Dermis blood vessel endothelial cell (primary cell): Measurements from ENCODE around the gene MAB21L4. TPM values are rescaled to one million over a fixed set of nuclear protein-coding genes. Genes with fewer than 3 reads are reported as not detected.

Source experiments
- DNase-seq: peaks from one replicate; pipeline ENCODE4 v3.0.0; 2010
- total RNA-seq: library from RNA; depleted of rRNA; stranded (reverse); fragments of >200 nt; gene quantifications from 2 replicates; pipeline ENCODE4 v1.2.3, GENCODE V29; 2014

Gene MAB21L4
- total RNA-seq, result not detected in 2 replicates

GRCh38 chr2:240895656-240896388, at the start of gene MAB21L4:
MAB21L4 (minus strand) TSS chr2:240896156; CDS start chr2:240895997, 159 bp downstream.
- DNase-seq, result no peak

DNA sequence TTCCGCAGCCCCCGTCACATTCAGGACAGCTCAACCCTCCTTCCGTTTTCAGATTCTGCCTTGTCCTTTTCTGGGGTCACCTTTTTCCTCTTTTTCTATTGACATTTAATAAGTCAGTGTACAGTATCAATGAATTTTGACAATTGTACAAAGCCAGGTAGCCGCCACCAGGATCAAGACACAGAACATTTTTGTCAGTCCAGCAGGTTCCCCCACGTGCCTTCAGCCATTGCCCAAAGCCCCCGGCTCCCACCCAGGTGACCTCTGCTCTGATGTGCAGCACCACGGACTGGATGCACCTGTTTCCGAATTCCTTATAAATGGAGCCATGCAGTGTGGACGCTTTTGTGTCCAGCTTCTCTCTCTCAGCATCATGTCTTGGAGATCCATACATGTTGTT, 40.1 kb upstream of the MAB21L4 start:
- no peak for DNase-seq

DNA sequence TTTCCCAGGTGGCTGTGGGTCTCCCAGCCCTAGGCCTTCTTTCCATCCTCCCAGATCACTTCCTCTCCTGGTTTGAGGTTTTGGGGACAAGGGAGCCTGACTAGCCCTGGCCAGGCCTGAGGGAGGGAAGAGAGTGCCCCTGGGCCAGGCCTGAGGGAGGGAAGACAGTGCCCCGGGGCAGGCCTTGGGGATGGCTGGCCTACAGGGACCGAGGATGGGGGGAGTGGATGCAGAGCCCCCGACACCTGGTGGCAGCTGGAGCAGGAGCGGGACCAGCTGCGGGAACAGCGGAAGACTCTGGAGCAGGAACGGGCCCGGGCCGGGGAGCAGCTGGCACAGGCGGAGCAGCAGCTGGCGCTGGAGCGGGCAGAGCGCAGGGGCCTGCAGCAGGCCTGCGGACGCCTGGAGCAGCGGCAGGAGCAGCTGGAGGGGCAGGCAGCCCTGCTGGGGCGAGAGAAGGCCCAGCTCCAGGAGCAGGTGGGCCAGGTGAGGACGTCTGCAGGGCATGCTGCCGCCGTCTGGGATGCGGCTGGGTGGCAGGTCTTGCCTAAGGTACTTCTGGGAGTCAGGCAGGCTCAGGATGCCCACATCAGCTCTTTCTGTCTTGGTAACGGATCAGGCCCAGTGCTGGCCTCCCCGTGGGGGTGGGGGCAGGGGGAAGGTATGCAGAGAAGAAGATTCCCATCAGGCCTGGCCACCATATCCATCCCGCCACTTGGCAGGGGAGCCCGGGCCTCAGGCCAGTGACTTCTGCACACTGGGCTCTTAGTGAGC, 39.3 kb upstream of the MAB21L4 start:
- DNase-seq, result no peak

DNA sequence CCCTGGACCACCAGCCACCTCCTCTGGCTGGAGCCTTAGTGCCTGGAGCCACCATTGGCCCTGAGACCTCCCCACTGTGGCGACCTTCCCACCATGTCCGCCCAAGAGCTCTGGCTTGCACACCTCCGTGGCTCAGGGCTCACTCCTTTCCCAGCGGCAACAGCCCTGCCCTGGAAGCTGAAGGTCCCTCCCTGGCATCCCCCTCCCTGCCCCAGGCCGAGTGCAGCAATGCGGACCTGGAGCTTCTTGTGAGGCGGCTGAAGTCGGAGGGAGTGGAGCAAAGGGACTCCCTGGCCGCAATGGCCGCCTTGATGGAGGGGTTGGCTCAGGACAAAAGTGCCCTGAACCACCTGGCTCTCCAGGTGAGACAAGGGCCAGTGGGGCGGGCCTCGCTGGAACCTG, 38.7 kb upstream of the MAB21L4 start:
- DNase-seq, result no peak

DNA sequence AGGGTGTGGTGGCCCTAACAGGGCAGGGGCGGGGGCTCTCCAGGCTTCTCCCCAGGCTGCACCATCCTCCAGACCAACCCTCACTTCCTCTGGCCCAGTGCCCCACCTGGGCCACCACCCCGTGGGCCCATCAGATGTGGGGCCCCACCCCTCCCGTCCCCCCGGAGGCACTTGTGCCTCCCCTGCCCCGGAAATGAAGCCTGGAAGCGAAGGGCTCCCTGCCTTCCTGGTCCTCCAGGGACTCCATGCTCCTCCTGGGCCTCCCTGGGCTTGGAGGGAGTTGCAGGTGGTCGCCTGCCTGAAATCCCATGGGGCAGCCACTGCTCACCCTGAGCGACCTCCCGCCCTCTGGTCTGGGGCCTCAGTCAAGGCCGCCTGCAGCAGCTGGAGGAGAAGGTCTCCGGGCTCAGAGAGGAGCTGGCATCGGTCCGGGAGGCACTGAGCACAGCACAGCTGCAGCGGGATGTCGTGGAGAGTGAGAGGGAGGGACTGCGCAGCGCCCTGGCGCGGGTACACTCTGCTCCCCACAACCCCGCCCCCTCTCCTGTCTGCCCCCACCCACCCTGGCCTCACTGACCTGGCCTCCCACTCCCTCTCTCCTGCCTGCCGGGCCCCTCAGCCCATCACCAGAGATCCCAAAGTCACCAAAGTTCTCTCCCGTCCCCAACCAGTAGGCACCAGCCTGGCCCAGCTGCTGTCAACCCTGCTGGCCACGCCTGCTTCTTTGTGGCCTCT, 38.2 kb upstream of the MAB21L4 start:
- no peak for DNase-seq

DNA sequence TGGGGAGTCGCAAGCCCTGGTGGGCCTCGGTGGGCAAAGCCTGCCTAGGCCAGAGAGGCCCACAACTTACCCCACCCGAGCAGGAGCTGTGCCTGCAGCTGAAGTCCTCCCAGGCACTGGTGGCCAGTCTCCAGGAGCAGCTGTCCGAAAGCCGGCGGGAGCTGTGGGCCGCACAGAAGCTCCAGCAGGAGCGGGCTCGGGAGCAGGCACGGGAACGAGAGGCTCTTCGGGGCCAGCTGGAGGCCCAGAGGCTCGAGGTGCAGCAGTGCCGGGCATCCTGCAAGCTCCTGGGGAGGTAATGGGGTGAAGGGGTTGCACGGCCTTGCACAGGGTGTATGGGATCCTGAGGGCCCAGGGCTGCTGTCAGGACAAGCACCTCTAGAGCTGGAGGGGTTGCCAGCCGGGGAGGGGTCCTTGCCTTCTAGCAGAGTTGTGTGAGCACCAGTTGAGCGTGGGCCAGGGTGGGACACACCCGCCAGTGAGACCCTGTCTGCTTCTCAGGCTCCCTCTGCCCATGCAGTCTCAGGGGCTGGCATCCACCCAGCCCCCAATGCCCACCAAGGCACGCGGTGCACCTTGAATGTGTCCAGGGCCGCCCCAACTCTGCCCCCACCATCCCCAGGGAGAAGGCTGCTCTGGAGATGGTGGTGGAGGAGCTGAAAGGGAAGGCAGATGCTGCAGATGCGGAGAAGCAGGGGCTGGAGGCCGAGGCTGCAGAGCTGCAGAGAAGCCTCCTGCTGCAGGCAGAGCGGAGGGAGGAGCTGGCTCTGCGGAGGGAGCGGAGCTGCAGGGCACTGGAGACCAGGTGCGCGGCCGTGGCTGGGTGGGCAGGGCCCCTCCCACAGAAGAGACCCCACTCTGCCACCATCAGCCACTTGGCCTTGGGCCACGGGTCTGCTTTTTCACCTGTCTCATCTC, 37.4 kb upstream of the MAB21L4 start:
- DNase-seq, result no peak

- DNase-seq, result no peak
These were observed 36.7 kb upstream of the MAB21L4 start for GRCh38 chr2:240932724-240933047.

DNA sequence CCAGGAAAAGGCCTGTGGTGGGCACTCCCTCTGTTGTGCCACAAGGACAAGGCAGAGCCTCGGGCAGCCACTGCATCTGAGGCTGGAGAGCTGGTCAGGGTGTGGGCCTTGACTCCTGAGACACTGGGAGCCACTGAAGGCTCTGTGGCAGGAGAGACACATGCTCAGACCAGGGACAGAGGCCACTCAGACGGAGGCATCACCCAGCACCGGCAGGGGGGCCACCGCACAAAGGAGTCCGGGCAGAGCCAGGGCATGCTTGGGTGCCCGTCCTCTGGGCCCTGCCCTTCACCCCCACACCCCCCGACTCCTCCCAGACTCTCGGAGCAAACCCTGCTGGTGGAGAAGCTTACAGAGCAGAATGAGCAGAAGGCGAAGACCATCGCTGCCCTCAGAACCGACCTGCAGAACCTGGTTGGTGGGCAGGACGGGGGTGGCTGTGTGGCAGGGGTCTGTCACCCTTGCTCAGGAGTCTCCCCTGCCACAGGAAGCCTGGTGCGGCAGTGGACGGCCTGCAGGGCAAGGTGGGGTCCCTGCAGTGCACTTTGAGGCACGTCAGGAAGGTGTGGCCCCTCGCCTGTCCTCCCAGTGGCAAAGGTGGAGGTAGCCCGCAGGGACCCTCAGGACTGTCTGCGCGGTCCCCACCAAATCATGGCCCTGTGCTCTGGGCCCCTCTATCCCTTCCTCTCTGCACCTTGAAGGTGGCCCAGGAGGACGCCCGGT, 36.2 kb upstream of the MAB21L4 start:
- no peak for DNase-seq

DNA sequence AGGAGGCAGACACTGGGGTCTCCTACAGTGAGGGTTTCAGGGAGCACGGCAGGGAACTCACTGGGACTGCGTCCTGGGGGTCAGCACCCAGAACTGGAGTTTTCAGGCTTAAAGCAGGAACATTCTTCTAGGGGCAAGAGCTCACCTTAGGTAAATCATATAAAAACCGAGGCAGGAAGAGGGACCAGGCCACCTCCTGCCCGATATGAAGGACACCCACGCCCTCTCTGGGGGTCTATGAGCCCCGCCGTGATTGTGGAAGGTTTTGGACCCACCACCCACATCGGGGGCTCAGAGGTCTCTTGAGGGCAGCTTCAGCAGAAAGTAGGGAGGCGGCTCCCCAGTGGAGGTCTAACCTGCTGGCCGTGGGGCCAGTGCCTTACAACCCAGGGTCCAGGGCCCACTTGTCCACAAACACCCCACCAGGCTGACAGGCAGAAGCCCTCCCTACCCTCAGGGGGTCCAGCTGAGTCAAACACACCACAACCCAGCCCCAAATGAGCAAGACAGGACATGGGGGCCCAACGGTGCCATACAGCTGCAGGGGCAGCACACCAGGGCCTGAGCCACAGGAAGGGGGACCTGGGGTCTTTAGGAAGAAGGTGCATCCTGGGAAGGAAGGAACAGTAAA, 35.5 kb upstream of the MAB21L4 start:
- DNase-seq, result no peak

DNA sequence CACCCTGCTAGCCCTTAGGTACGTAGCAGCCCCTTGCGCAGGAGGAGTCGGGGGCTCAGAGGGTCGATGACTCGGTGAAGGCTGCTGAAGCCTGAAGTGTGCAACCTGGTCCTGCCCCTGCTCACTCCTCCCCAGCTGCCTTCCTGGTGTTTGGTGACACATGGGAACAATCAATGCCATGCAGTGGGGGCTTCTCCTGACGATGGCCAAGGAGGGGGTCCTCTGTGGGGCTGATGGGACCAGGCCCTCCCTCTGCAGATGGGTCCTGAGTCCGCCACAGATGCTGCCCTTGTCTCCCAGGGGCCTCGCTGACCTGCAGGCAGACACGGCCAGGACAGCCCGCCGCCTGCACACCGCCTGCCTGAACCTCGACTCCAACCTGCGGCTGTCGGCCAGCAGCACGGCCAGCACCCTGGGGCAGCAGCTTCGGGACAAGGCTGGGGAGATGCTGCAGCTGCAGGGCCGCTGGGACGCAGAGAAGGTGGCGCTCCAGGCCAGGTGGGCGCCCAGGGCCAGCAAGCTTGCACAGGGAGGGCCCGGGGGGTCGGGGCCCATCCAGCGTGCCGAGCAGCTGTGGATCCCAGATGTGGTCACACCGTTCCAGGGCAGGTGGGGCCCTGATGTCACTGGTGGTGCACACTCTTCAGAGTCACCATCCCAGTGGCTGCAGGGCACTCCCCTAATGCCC, 34.8 kb upstream of the MAB21L4 start:
- DNase-seq, result no peak

- DNase-seq, result no peak
These were observed 34.2 kb upstream of the MAB21L4 start for GRCh38 chr2:240930096-240930630.

- DNase-seq, result no peak
These were observed 33.6 kb upstream of the MAB21L4 start for GRCh38 chr2:240929364-240930095.

DNA sequence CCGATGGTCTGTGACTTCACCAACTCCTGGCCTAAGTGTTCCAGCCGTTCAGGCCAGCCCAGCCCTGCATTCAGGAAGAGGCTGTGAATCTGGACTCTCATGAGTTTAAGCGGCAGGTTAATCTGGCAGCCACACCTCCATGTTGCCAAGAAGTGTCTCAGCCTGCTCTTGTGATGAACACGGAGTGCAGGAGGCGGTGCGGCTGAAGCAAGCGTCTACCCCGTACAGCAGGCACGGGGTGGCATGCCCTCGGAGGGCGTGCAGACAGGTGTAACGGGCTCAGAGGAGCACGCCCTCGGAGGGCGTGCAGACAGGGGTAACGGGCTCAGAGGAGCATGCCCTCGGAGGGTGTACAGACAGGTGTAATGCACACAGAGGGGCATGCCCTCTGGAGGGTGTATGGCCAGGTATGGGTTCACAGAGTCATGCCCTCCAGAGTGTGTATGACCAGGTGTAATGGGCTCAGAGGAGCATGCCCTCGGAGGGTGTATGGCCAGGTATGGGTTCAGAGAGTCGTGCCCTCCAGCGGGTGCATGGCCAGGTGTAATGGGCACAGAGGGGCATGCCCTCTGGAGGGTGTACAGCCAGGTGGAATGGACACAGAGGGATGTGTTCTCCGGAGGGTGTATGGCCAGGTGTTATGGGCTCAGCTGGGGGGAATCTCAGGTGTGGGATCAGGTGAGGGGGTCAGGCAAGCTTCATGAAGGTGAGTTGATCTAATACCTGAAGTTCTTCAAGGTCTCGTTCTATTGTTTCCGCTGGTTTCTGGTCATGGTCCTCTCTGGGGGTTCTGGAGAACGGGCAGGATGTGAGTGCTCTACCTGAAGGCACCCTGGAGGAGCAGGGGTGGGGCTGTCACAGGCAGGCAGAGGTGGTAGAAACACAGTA, 32.8 kb upstream of the MAB21L4 start:
- no peak for DNase-seq

- DNase-seq, result no peak
These were observed 31.4 kb upstream of the MAB21L4 start for GRCh38 chr2:240927390-240927781.

DNA sequence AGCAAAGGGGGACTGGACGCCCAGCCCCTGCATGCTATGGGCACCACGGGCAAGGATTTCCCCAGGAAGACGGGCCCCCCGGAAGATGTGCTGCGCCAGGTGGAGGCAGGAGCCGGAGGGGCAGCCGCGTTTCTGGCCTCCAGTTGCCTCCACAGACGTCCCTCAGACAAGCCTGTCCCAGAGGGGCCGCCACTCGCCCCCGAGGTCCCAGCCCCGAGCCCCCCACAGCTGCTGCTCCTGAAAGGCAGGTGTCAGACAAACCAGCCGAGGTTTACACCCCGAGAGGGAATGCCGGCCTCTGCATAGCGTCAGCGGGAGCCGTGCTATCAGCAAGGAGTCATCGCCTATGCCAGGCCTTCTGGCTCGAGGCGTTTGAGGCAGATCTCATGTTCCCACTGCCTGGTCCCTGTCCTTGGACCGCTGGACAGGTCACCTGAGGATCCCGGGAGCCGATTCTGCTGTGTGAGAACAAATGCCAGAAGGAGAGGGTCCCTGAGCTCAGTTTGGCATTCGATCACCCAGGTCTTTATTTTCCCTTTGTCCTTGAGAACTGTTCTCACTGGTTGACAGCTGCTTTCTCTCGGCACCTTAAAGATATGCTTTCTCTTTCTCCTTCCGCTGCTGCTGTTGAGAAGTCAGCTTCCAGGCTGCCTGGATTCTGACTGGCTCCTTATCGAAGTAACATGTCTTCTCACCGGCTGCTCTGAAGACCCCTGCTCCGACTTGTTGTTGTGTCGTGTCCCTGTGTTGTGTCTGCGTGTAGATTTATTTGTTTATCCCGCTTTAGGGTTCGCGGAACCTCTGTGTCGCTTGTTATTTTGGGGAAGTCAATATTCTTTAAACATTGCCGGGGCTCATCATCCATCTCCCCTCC, 30.8 kb upstream of the MAB21L4 start:
- DNase-seq, result no peak

DNA sequence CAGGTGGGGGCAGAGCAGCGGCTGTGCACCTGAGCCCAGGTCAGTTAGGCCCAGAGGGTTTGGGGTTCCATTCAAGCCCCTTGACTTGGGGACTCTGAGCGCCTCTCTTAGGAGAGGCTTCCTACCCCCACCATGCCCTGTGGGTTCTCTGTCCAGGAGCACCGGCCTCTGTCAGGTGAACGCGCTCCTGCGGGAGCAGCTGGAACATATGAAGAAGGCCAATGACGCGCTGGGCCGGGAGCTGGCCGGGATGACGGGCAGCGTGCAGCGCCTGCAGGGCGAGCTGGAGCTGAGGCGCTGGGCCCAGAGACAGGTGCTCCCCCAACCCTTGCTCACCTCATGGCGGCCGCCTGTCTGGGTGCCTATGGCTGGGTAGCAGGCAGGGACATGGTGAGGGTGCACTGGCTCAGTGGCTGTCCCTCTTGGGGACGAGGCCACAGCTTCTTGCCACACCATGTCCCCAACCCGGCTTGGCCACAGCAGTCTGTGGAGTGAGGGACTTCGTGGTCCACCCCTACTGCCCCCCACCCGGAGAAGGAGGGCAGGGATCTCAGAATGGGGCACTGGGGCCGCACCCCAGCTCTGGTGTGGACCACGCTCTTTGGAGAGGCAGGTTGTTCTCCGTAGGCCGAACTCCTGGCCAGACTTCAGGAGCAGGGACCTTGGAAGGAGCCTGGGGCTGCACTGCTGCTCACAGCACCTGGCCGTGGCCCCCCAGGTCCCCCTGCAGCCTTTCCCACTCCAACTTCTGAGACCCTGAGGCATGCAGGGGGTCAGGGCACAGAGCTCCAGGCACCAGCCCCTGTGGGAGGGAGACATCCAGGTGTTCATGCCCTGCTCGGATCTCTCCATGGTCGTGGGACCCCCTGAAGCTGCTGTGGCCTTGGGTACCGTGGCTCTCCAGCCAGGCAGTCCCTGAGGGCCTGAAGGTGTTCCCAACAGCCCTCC, 29.9 kb upstream of the MAB21L4 start:
- no peak for DNase-seq
